ENCODE results near the gene SBNO1.
"Not testable (repeated sequence)": the region's sequence is repeated elsewhere in the genome, so short reads cannot be mapped to it uniquely, and the experiment has no call there.

SBNO1 gene

GRCh38 chr12:123346946-123347345 is 17.7 kb downstream of the SBNO1 start:
- no peak for DNase-seq
- no peak for ATAC-seq

- ATAC-seq: no peak
- no peak for DNase-seq
Observed at GRCh38 chr12:123344086-123344485, 20.6 kb downstream of the SBNO1 start.

GRCh38 chr12:123337070-123337469 is 27.6 kb downstream of the SBNO1 start:
- ATAC-seq: no peak
- no peak for DNase-seq

GRCh38 chr12:123336530-123336929 is 28.1 kb downstream of the SBNO1 start:
- DNase-seq (no peak), ATAC-seq (no peak)

GRCh38 chr12:123335490-123335889 is 29.2 kb downstream of the SBNO1 start:
- DNase-seq (no peak), ATAC-seq (no peak)

GRCh38 chr12:123329799-123330198 is 34.8 kb downstream of the SBNO1 start:
- no peak for DNase-seq
- no peak for ATAC-seq

- DNase-seq (no peak), ATAC-seq (no peak)
Observed at GRCh38 chr12:123319826-123320225, 44.8 kb downstream of the SBNO1 start.

GRCh38 chr12:123319273-123319672 is 45.4 kb downstream of the SBNO1 start:
- DNase-seq (no peak), ATAC-seq (no peak)

- not testable (repeated sequence) for DNase-seq, ATAC-seq
Observed at GRCh38 chr12:123313046-123313445, 51.6 kb downstream of the SBNO1 start.

- ATAC-seq (no peak), DNase-seq (no peak)
Observed at GRCh38 chr12:123306200-123306599, 58.4 kb downstream of the SBNO1 start.

- ATAC-seq (no peak), DNase-seq (no peak)
Observed at GRCh38 chr12:123305136-123305535, 59.5 kb downstream of the SBNO1 start.

- DNase-seq (no peak), ATAC-seq (no peak)
Observed at GRCh38 chr12:123293178-123293760, 71.4 kb downstream of the SBNO1 start.

- ATAC-seq (no peak), DNase-seq (no peak)
Observed at GRCh38 chr12:123289911-123290310, 74.7 kb downstream of the SBNO1 start.

GRCh38 chr12:123288751-123289346 is 75.8 kb downstream of the SBNO1 start:
- ATAC-seq (no peak), DNase-seq (no peak)

- DNase-seq: no peak
- ATAC-seq: no peak
Observed at GRCh38 chr12:123286652-123287373, 77.8 kb downstream of the SBNO1 start.

GRCh38 chr12:123284669-123285068 is 80.0 kb downstream of the SBNO1 start:
- DNase-seq (no peak), ATAC-seq (no peak)

- ATAC-seq: no peak
- DNase-seq: no peak
Observed at GRCh38 chr12:123283461-123283860, 81.2 kb downstream of the SBNO1 start.

GRCh38 chr12:123282111-123282510 is 82.5 kb downstream of the SBNO1 start:
- ATAC-seq: no peak
- DNase-seq: no peak

- ATAC-seq (no peak), DNase-seq (no peak)
Observed at GRCh38 chr12:123280971-123281370, 83.7 kb downstream of the SBNO1 start.

- ATAC-seq (peak; percentile 76), DNase-seq (no peak)
Observed at GRCh38 chr12:123278101-123278627, 86.5 kb downstream of the SBNO1 start.

GRCh38 chr12:123273166-123273565 is 91.5 kb downstream of the SBNO1 start:
- DNase-seq: no peak
- no peak for ATAC-seq

GRCh38 chr12:123271001-123271668 is 93.5 kb downstream of the SBNO1 start:
- DNase-seq: peak; percentile 83
- ATAC-seq: peak; percentile 67
